DOHH2 (cell line): ENCODE measurements around the gene SMIM9.

ENCODE experiments used
- EZH2phosphoT487 ChIP-seq: fragments of 200-600 bp; sonication (generic); IDR thresholded peaks from 2 replicates; pipeline ENCODE4 v1.6.1; 2017; ENCODE audit warnings: borderline replicate concordance, mild to moderate bottlenecking, antibody characterized with exemption, low read length, moderate library complexity, mixed read lengths
- TF ChIP-seq, protein P1 (sequence below): fragments of 200-600 bp; sonication (generic); IDR thresholded peaks from one replicate; pipeline ENCODE4 v1.5.1; 2014; ENCODE audit warnings: antibody characterized with exemption, mild to moderate bottlenecking, low read depth, low read length; ENCODE audit not compliant: poor library complexity, severe bottlenecking

- TF ChIP-seq, protein P1, sequence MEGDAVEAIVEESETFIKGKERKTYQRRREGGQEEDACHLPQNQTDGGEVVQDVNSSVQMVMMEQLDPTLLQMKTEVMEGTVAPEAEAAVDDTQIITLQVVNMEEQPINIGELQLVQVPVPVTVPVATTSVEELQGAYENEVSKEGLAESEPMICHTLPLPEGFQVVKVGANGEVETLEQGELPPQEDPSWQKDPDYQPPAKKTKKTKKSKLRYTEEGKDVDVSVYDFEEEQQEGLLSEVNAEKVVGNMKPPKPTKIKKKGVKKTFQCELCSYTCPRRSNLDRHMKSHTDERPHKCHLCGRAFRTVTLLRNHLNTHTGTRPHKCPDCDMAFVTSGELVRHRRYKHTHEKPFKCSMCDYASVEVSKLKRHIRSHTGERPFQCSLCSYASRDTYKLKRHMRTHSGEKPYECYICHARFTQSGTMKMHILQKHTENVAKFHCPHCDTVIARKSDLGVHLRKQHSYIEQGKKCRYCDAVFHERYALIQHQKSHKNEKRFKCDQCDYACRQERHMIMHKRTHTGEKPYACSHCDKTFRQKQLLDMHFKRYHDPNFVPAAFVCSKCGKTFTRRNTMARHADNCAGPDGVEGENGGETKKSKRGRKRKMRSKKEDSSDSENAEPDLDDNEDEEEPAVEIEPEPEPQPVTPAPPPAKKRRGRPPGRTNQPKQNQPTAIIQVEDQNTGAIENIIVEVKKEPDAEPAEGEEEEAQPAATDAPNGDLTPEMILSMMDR: no peak
- TF ChIP-seq EZH2phosphoT487: no peak
Observed at GRCh38 chrX:154806837-154807501, 27.5 kb downstream of the SMIM9 start.
